Measurements from ENCODE around the gene EMX2.

EMX2 gene

DNA sequence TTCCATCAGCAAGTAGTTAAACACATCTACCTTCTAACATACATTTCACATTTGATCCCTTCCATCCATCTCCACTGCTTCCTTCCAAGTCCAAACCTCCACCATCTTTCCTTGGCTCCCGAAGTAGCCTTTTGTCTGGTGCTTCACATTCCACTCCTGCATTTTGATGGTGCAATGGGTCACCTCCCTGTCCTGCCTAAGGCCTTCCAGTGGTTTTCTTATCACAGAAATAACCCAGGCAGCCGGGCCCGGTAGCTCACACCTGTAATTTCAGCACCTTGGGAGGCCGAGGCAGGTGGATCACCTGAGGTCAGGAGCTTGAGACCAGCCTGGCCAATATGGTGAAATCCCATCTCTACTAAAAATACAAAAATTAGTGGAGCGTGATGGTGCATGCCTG is 44.5 kb downstream of the EMX2 start:
- Histone ChIP-seq H3K27ac (ENCODE audit: extremely low read depth, low read depth, low read length) (no peak overlapping the region), H3K9me3 (ENCODE audit: control insufficient read depth, insufficient read depth, low read depth, low read length) (no peaks in the 10 kb centered on the region), H3K4me3 (ENCODE audit: low read depth, low read length) (no peak overlapping the region), H3K4me1 (ENCODE audit: control insufficient read depth, insufficient read depth, low read length) (no peaks in the 10 kb centered on the region), H3K36me3 (ENCODE audit: control insufficient read depth in 2 of 2, insufficient read depth in 1 of 2, low read length in 2 of 2) (no peaks in the 10 kb centered on the region)
- ChIA-PET CTCF (no interaction called here), POLR2A (no interaction called here)
- TF ChIP-seq, protein P1, sequence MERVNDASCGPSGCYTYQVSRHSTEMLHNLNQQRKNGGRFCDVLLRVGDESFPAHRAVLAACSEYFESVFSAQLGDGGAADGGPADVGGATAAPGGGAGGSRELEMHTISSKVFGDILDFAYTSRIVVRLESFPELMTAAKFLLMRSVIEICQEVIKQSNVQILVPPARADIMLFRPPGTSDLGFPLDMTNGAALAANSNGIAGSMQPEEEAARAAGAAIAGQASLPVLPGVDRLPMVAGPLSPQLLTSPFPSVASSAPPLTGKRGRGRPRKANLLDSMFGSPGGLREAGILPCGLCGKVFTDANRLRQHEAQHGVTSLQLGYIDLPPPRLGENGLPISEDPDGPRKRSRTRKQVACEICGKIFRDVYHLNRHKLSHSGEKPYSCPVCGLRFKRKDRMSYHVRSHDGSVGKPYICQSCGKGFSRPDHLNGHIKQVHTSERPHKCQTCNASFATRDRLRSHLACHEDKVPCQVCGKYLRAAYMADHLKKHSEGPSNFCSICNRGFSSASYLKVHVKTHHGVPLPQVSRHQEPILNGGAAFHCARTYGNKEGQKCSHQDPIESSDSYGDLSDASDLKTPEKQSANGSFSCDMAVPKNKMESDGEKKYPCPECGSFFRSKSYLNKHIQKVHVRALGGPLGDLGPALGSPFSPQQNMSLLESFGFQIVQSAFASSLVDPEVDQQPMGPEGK (tag by site-specific recombination; IDR thresholded peaks at IDR 0.05), result no peak
- TF ChIP-seq ZBTB8A (tag by site-specific recombination; IDR thresholded peaks at IDR 0.05), result no peak
- no peak for TF ChIP-seq ZNF311 (tag by site-specific recombination; IDR thresholded peaks at IDR 0.05; ENCODE audit: borderline replicate concordance)
- TF ChIP-seq ZNF404 (tag by site-specific recombination; IDR thresholded peaks at IDR 0.05), result no peak
- no peak for TF ChIP-seq ZSCAN23 (tag by site-specific recombination; IDR thresholded peaks at IDR 0.05)
- TF ChIP-seq ZNF610 (tag by site-specific recombination; IDR thresholded peaks at IDR 0.05; ENCODE audit: borderline replicate concordance), result no peak
- no peak for TF ChIP-seq ZNF837 (tag by site-specific recombination; IDR thresholded peaks at IDR 0.05)
- TF ChIP-seq ZNF335 (tag by site-specific recombination; conservative IDR thresholded peaks at IDR 0.05), result no peak
- TF ChIP-seq ZBTB48 (tag by site-specific recombination; IDR thresholded peaks at IDR 0.05), result no peak
- TF ChIP-seq ZNF629 (tag by site-specific recombination; IDR thresholded peaks at IDR 0.05), result no peak
- TF ChIP-seq, protein P2, sequence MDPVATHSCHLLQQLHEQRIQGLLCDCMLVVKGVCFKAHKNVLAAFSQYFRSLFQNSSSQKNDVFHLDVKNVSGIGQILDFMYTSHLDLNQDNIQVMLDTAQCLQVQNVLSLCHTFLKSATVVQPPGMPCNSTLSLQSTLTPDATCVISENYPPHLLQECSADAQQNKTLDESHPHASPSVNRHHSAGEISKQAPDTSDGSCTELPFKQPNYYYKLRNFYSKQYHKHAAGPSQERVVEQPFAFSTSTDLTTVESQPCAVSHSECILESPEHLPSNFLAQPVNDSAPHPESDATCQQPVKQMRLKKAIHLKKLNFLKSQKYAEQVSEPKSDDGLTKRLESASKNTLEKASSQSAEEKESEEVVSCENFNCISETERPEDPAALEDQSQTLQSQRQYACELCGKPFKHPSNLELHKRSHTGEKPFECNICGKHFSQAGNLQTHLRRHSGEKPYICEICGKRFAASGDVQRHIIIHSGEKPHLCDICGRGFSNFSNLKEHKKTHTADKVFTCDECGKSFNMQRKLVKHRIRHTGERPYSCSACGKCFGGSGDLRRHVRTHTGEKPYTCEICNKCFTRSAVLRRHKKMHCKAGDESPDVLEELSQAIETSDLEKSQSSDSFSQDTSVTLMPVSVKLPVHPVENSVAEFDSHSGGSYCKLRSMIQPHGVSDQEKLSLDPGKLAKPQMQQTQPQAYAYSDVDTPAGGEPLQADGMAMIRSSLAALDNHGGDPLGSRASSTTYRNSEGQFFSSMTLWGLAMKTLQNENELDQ (tag by site-specific recombination; IDR thresholded peaks at IDR 0.05; ENCODE audit: low read depth), result no peak
- no peak for TF ChIP-seq AEBP2 (tag by site-specific recombination; IDR thresholded peaks at IDR 0.05; ENCODE audit: borderline replicate concordance)
- TF ChIP-seq ZNF423 (tag by site-specific recombination; IDR thresholded peaks at IDR 0.05), result no peak
- no peak for TF ChIP-seq ZNF155 (tag by site-specific recombination; IDR thresholded peaks at IDR 0.05)

DNA sequence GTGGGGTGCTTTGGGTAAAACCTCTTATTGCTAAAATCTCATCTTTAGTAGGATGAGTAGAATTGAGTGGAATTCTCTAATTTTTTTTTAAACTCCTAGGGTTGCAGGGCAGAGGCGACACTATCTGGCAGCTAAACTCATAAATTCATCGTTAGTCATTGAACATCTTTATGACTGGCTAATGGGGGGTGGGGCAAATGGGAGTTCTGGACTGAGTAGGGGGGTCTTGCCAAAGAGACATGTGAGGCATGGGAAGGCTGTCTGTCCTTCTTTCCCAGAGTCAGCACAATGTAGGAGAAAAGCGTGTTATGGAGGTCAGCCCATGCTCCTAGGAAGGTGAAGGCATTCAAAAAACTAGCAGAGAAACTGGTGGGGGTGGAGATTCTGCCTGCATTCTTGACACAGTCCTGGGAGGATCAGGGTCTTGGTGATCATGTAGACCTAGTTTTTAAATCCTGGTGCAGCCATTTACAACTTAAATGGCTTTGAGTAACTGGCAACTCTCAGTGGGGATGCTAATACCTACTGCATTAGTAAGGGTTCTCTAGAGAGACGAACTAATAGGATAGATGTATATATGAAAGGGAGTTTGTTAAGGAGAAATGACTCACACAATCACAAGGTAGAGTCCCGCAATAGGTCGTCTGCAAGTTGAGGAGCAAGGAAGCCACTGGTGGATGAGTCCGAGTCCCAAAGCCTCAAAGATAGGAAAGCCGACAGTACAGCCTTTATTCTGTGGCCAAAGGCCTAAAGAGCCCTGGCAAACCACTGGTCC is 47.7 kb downstream of the EMX2 start:
- ChIA-PET CTCF (no interaction called here), POLR2A (no interaction called here)
- Histone ChIP-seq H3K4me1 (ENCODE audit: control insufficient read depth, insufficient read depth, low read length) (no peaks in the 10 kb centered on the region), H3K9me3 (ENCODE audit: control insufficient read depth, insufficient read depth, low read depth, low read length) (no peaks in the 10 kb centered on the region), H3K4me3 (ENCODE audit: low read depth, low read length) (no peak overlapping the region), H3K27ac (ENCODE audit: extremely low read depth, low read depth, low read length) (no peak overlapping the region), H3K36me3 (ENCODE audit: control insufficient read depth in 2 of 2, insufficient read depth in 1 of 2, low read length in 2 of 2) (no peaks in the 10 kb centered on the region)
- TF ChIP-seq ZNF155 (tag by site-specific recombination; IDR thresholded peaks at IDR 0.05), result no peak
- no peak for TF ChIP-seq SP7 (tag by site-specific recombination; IDR thresholded peaks at IDR 0.05)
- TF ChIP-seq, protein P3, sequence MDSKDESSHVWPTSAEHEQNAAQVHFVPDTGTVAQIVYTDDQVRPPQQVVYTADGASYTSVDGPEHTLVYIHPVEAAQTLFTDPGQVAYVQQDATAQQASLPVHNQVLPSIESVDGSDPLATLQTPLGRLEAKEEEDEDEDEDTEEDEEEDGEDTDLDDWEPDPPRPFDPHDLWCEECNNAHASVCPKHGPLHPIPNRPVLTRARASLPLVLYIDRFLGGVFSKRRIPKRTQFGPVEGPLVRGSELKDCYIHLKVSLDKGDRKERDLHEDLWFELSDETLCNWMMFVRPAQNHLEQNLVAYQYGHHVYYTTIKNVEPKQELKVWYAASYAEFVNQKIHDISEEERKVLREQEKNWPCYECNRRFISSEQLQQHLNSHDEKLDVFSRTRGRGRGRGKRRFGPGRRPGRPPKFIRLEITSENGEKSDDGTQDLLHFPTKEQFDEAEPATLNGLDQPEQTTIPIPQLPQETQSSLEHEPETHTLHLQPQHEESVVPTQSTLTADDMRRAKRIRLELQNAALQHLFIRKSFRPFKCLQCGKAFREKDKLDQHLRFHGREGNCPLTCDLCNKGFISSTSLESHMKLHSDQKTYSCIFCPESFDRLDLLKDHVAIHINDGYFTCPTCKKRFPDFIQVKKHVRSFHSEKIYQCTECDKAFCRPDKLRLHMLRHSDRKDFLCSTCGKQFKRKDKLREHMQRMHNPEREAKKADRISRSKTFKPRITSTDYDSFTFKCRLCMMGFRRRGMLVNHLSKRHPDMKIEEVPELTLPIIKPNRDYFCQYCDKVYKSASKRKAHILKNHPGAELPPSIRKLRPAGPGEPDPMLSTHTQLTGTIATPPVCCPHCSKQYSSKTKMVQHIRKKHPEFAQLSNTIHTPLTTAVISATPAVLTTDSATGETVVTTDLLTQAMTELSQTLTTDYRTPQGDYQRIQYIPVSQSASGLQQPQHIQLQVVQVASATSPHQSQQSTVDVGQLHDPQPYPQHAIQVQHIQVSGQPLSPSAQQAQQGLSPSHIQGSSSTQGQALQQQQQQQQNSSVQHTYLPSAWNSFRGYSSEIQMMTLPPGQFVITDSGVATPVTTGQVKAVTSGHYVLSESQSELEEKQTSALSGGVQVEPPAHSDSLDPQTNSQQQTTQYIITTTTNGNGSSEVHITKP (tag by site-specific recombination; IDR thresholded peaks at IDR 0.05), result no peak
- TF ChIP-seq ZBTB1 (tag by site-specific recombination; IDR thresholded peaks at IDR 0.05), result no peak
- TF ChIP-seq HOXA7 (CRISPR knock-in tag; IDR thresholded peaks at IDR 0.05; ENCODE audit: borderline replicate concordance), result no peak
- no peak for TF ChIP-seq ZNF112 (tag by site-specific recombination; IDR thresholded peaks at IDR 0.05)
- no peak for TF ChIP-seq ZNF580 (tag by site-specific recombination; IDR thresholded peaks at IDR 0.05)
- no peak for TF ChIP-seq ZNF2 (tag by site-specific recombination; IDR thresholded peaks at IDR 0.05)
- no peak for TF ChIP-seq ZSCAN23 (tag by site-specific recombination; IDR thresholded peaks at IDR 0.05)

All from HEK293 (cell line).